ENCODE results near the gene MEDAG. TPM values are rescaled to one million over a fixed set of nuclear protein-coding genes. Genes with fewer than 3 reads are reported as not detected.

The MEDAG gene
- total RNA-seq, 6 experiments from 2014 or later = 0.24 to 0.44 (median 0.30) TPM; not detected in 3

DNA sequence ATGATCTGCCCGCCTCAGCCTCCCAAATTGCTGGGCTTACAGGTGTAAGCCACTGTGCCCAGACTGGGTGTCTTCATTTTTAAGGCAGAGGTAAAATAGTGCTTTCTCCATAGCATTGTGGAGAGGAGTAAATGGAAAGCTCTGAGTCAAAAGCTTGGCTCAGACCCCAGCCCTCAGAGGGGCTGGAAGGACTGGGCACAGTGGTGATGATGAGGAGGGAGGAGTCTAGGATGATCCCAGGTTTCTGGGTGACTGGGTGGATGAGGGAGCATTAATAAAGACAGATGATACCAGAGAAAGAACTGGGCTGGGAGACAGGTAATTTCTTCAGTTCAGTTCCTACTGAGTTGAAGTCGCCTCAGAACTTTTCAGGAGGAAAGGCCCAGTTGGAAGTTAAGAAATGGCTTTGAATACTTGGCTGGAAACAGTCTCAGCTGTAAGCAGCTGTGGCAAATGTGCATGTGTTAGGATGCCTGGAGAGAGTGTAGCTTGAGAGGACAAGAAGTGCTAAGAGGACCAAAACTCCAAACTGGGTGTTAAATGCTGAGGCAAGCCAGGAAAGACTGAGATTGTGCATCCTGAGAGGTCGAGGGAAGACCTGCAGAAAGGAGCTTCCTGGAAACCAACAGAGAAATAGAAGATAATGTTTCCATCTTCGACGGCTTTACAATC, 37.1 kb upstream of the MEDAG start:
- Histone ChIP-seq H3K9me3 (no peaks in the 10 kb centered on the region), H3K27me3 (no peaks in the 10 kb centered on the region), H3K27ac (no peak overlapping the region), H3K36me3 (no peaks in the 10 kb centered on the region), H3K4me1 (peaks cover 0 to 7% (median 0%) of the 10 kb centered on the region in 4 donors), H3K4me3 (no peak overlapping the region)
- TF ChIP-seq POLR2A (IDR thresholded peaks at IDR 0.05) = no peak
- TF ChIP-seq, protein P1, sequence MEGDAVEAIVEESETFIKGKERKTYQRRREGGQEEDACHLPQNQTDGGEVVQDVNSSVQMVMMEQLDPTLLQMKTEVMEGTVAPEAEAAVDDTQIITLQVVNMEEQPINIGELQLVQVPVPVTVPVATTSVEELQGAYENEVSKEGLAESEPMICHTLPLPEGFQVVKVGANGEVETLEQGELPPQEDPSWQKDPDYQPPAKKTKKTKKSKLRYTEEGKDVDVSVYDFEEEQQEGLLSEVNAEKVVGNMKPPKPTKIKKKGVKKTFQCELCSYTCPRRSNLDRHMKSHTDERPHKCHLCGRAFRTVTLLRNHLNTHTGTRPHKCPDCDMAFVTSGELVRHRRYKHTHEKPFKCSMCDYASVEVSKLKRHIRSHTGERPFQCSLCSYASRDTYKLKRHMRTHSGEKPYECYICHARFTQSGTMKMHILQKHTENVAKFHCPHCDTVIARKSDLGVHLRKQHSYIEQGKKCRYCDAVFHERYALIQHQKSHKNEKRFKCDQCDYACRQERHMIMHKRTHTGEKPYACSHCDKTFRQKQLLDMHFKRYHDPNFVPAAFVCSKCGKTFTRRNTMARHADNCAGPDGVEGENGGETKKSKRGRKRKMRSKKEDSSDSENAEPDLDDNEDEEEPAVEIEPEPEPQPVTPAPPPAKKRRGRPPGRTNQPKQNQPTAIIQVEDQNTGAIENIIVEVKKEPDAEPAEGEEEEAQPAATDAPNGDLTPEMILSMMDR (IDR thresholded peaks at IDR 0.05) = no peak
- DNase-seq (no peak), ATAC-seq (no peak)
- intact Hi-C loops (cut with DNase I) = no loop called here
- 69% methylated on average over 5 of the region's 5 CpGs for WGBS (ENCODE audit: insufficient coverage, low coverage, low lambda C conversion rate, missing lambda C conversion rate)

DNA sequence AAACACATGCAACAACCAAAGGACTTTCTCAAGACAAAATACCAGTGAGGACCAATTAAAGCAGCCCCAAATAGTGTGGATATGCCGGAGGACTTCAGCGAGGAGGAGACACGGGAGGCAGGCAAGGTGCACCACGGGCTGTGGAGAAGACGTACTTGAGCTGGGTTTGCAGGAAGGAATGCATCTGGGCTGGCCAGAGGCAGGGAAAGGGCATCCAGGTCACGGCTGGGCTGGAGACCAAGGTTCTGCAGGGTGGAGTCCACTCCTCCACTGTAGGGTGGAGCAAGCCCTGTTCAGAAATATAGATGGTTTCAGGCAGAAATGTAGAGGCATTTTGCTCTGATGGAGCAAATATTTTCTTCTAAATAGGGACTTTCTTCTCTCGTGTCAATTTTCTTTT, 36.6 kb upstream of the MEDAG start:
- DNase-seq (no peak), ATAC-seq (no peak)
- no peaks in the 10 kb centered on the region for H3K9me3 ChIP-seq
- H3K27ac ChIP-seq = no peak overlapping the region
- 39% methylated on average over 4 of the region's 7 CpGs for WGBS (ENCODE audit: insufficient coverage, low coverage, low lambda C conversion rate, missing lambda C conversion rate)
- no peak overlapping the region for H3K4me3 ChIP-seq
- TF ChIP-seq, protein P1 (IDR thresholded peaks at IDR 0.05) = no peak
- TF ChIP-seq POLR2A (IDR thresholded peaks at IDR 0.05) = no peak
- no peaks in the 10 kb centered on the region for H3K27me3 ChIP-seq
- H3K36me3 ChIP-seq = no peaks in the 10 kb centered on the region
- intact Hi-C loops (cut with DNase I) = no loop called here
- peaks cover 0 to 7% (median 0%) of the 10 kb centered on the region in 4 donors for H3K4me1 ChIP-seq

DNA sequence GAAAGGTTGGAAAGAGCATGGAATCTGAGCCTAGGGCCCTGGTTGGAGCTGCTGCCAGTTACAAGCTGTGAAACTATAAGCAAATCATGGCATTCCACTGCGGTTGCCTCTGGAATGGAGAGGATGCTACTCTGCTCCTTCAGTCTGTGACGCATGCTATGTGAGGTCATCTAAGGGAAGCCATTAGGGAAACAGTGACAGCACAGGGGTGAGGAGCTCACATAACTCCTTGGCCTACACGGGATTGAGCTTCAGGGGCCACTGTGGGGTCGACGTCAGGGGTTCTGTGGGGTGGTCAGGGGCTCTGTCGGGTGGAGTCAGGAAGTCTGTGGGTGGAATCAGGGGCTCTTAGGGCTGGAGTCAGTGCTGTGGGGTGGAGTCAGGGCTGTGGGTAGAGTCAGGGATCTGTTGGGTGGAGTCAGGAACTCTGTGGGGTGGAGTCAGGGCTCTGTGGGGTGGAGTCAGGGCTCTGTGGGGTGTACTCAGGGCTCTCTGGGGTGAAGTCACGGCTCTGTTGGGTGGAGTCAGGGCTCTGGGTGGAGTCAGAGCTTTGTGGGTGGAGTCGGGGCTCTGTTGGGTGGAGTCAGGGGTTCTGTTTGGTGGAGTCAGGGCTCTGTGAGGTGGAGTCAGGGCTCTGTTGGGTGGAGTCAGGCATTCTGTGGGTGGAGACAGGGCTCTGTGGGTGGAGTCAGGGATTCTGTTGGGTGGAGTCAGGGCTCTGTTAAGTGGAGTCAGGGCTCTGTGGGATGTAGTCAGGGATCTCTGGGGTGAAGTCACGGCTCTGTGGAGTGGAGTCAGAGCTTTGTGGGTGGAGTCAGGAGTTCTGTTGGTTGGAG, 35.8 kb upstream of the MEDAG start:
- Histone ChIP-seq H3K9me3 (no peaks in the 10 kb centered on the region), H3K36me3 (no peaks in the 10 kb centered on the region), H3K4me1 (peaks cover 0 to 3% (median 0%) of the 10 kb centered on the region in 4 donors), H3K27me3 (no peaks in the 10 kb centered on the region), H3K27ac (no peak overlapping the region), H3K4me3 (no peak overlapping the region)
- 51% methylated on average over 6 of the region's 9 CpGs for WGBS (ENCODE audit: insufficient coverage, low coverage, low lambda C conversion rate, missing lambda C conversion rate)
- peak in 1 of 3 donors; percentile 53 for DNase-seq
- TF ChIP-seq, protein P1 (IDR thresholded peaks at IDR 0.05) = no peak
- TF ChIP-seq POLR2A (IDR thresholded peaks at IDR 0.05) = no peak
- peak; percentile 38 to 61 (median 50) for ATAC-seq
- intact Hi-C loops (cut with DNase I) = no loop called here

DNA sequence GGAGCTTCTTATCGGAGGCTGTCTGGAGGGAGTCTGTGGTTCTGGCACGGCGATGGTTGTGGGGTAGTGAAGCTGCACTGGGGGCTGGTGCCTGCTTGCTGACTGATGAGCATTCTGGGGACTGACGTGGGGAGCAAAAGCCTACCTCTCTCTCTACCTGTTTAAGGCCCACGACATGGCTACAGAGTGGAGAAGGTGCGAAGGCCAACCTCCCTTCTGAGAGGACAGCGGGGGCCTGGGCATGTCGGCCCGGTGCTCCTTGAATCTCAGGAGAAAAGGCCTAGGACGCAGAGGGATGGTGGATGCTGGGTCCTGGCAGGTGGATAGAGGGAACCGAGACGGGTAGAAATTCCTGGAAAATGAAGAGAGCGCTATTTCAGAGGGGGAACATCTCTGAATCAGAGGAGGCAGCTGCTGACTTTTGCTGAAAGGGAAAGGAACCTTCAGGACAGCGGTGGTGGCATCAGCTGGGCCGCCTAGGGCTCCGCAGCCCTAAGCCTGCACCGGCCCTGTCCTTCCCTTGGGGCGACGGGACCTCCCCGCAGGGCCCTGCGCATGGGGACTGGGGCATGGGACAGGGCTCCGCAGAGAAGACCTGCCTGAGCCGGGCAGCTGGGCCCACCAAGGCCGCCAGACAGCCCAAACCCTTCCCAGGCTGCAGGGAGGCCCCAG, 35.0 kb upstream of the MEDAG start:
- Histone ChIP-seq H3K27me3 (no peaks in the 10 kb centered on the region), H3K9me3 (no peaks in the 10 kb centered on the region), H3K27ac (no peak overlapping the region), H3K4me1 (no peaks in the 10 kb centered on the region), H3K4me3 (no peak overlapping the region), H3K36me3 (no peaks in the 10 kb centered on the region)
- 79% methylated on average over 6 of the region's 24 CpGs for WGBS (ENCODE audit: insufficient coverage, low coverage, low lambda C conversion rate, missing lambda C conversion rate)
- intact Hi-C loops (cut with DNase I) = no loop called here
- no peak for TF ChIP-seq POLR2A (IDR thresholded peaks at IDR 0.05)
- TF ChIP-seq, protein P1 (IDR thresholded peaks at IDR 0.05) = no peak
- ATAC-seq (no peak), DNase-seq (no peak)

Data from right lobe of liver (tissue), 6 donors.